Measurements from ENCODE around the gene SLC35F2.
A peak's percentile ranks its signal among the peaks of the same experiment; 100 is the strongest.
"Not testable (repeated sequence)": the region's sequence is repeated elsewhere in the genome, so short reads cannot be mapped to it uniquely, and the experiment has no call there.

The SLC35F2 gene

GRCh38 chr11:107858217-107859070 is at the start of gene SLC35F2:
SLC35F2 (minus strand) TSS chr11:107858787; CDS start chr11:107858767, 20 bp downstream.
- DNase-seq, result peak; percentile 64

GRCh38 chr11:107908211-107908610 is 49.6 kb upstream of the SLC35F2 start:
- DNase-seq, result no peak

- DNase-seq, result peak; percentile 58
Observed at GRCh38 chr11:107898270-107898669, 39.7 kb upstream of the SLC35F2 start.

GRCh38 chr11:107882095-107882820 is 23.7 kb upstream of the SLC35F2 start:
- no peak for DNase-seq

- DNase-seq, result peak; percentile 27
Observed at GRCh38 chr11:107881471-107881870, 22.9 kb upstream of the SLC35F2 start.

GRCh38 chr11:107876141-107876540 is 17.6 kb upstream of the SLC35F2 start:
- peak; percentile 12 for DNase-seq

- no peak for DNase-seq
Observed at GRCh38 chr11:107864591-107864990, 6.0 kb upstream of the SLC35F2 start.

- no peak for DNase-seq
Observed at GRCh38 chr11:107860688-107861087, 2.1 kb upstream of the SLC35F2 start.

- DNase-seq, result not testable (repeated sequence)
Observed at GRCh38 chr11:107860240-107860620, 1.6 kb upstream of the SLC35F2 start.

GRCh38 chr11:107859459-107860239 is 1.1 kb upstream of the SLC35F2 start:
- DNase-seq, result peak; percentile 27

GRCh38 chr11:107857550-107858216 is 904 bp downstream of the SLC35F2 start:
- peak; percentile 26 for DNase-seq

- no peak for DNase-seq
Observed at GRCh38 chr11:107856981-107857517, 1.5 kb downstream of the SLC35F2 start.

- DNase-seq, result no peak
Observed at GRCh38 chr11:107856180-107856980, 2.2 kb downstream of the SLC35F2 start.

GRCh38 chr11:107853070-107853469 is 5.5 kb downstream of the SLC35F2 start:
- no peak for DNase-seq

GRCh38 chr11:107851704-107852310 is 6.8 kb downstream of the SLC35F2 start:
- peak; percentile 28 for DNase-seq

- no peak for DNase-seq
Observed at GRCh38 chr11:107849790-107850189, 8.8 kb downstream of the SLC35F2 start.

GRCh38 chr11:107848345-107848744 is 10.2 kb downstream of the SLC35F2 start:
- DNase-seq, result no peak

GRCh38 chr11:107847184-107847583 is 11.4 kb downstream of the SLC35F2 start:
- DNase-seq, result no peak

GRCh38 chr11:107844041-107844440 is 14.5 kb downstream of the SLC35F2 start:
- peak; percentile 64 for DNase-seq

GRCh38 chr11:107842412-107843100 is 16.0 kb downstream of the SLC35F2 start:
- no peak for DNase-seq

Measured in fibroblast of upper back skin (primary cell).